Measurements from ENCODE around the gene MGAT4C. TPM values are rescaled to one million over a fixed set of nuclear protein-coding genes. Genes with fewer than 3 reads are reported as not detected.

MGAT4C gene
- total and polyA plus RNA-seq, 2 of the 8 experiments (the other 6 are each of a cell fraction or from before 2014, with no cell fraction given) = 1.6 to 2.5 TPM

GRCh38 chr12:86249276-86249675, 6.9 kb downstream of the MGAT4C start:
- whole genome bisulfite sequencing, 2 experiments (ENCODE audit: extremely low coverage in 1 of 2, insufficient coverage in 1 of 2, insufficient read length in 1 of 2, insufficient replicate concordance in 2 of 2, low coverage in 1 of 2, low lambda C conversion rate in 2 of 2, missing lambda C conversion rate in 1 of 2) = 96% methylated on average over 1 of the region's 1 CpG; no CpG with 5 or more reads in 1 of the 2 experiments
- no peaks in the 10 kb centered on the region; the same call in 1 of the 2 replicates for H3K23me2 ChIP-seq (ENCODE audit: low read depth, low read length)
- no peak for TF ChIP-seq SIN3A (conservative IDR thresholded peaks at IDR 0.05 in 1 of 2, IDR thresholded peaks at IDR 0.05 in 1 of 2; ENCODE audit: low read depth in 1 of 2, low read length in 2 of 2)
- TF ChIP-seq TCF12 (IDR thresholded peaks at IDR 0.05; ENCODE audit: low read depth, low read length) = no peak
- TF ChIP-seq FOSL1 (IDR thresholded peaks at IDR 0.05; ENCODE audit: insufficient read depth, low read depth, low read length) = no peak
- TF ChIP-seq GTF2F1 (IDR thresholded peaks at IDR 0.05; ENCODE audit: borderline replicate concordance, low read depth, low read length) = no peak
- TF ChIP-seq ATF3 (IDR thresholded peaks at IDR 0.05; ENCODE audit: insufficient read depth, low read depth, low read length) = no peak
- TF ChIP-seq SP1 (IDR thresholded peaks at IDR 0.05; ENCODE audit: low read depth, low read length) = no peak
- no peak for TF ChIP-seq CEBPB (IDR thresholded peaks at IDR 0.05; ENCODE audit: low read depth, low read length)
- TF ChIP-seq RFX5 (IDR thresholded peaks at IDR 0.05; ENCODE audit: borderline replicate concordance, low read depth, low read length) = no peak
- TF ChIP-seq HDAC6 (IDR thresholded peaks at IDR 0.05; ENCODE audit: low read depth, low read length) = no peak
- TF ChIP-seq SP4 (IDR thresholded peaks at IDR 0.05; ENCODE audit: low read length) = no peak
- no peak for TF ChIP-seq EGR1 (IDR thresholded peaks at IDR 0.05; ENCODE audit: borderline replicate concordance, low read depth, low read length)
- no peak for TF ChIP-seq CTCF (IDR thresholded peaks at IDR 0.05; ENCODE audit: control extremely low read depth in 1 of 3, insufficient read depth in 1 of 3, low read depth in 1 of 3, low read length in 3 of 3)

More at GRCh38 chr12:86249276-86249675, 6.9 kb downstream of the MGAT4C start:
- Histone ChIP-seq H3K18ac (ENCODE audit: extremely low read depth, low read length) (no peak overlapping the region), H4K91ac (replicated peaks; ENCODE audit: insufficient read length, low read length) (no peak overlapping the region), H2BK20ac (ENCODE audit: low read length) (no peak overlapping the region), H2BK12ac (ENCODE audit: low read depth, low read length) (no peak overlapping the region), H3K4me3 (ENCODE audit: extremely low read depth in 1 of 4, insufficient read depth in 2 of 4, low read depth in 3 of 4, low read length in 4 of 4) (no peak overlapping the region), H3K9me3 (ENCODE audit: insufficient read depth in 2 of 2, low read depth in 1 of 2, low read length in 1 of 2) (no peaks in the 10 kb centered on the region), H3K36me3 (ENCODE audit: control insufficient read depth in 2 of 4, insufficient read depth in 4 of 4, low read length in 3 of 4) (no peaks in the 10 kb centered on the region), H3K79me2 (ENCODE audit: control insufficient read depth in 1 of 2, insufficient read depth in 2 of 2, low read length in 2 of 2) (no peaks in the 10 kb centered on the region), H3K79me1 (ENCODE audit: low read depth, low read length) (no peaks in the 10 kb centered on the region), H3K56ac (replicated peaks; ENCODE audit: insufficient read length, low read depth, low read length) (no peak overlapping the region), H4K8ac (ENCODE audit: extremely low read depth, insufficient read depth, low read length) (no peak overlapping the region), H2BK120ac (replicated peaks; ENCODE audit: low read depth, low read length) (no peak overlapping the region), H2AFZ (ENCODE audit: low read length) (no peak overlapping the region), H2BK15ac (ENCODE audit: low read length) (no peak overlapping the region), H3K27ac (ENCODE audit: low read depth, low read length) (no peak overlapping the region), H3K23ac (ENCODE audit: insufficient read length) (no peak overlapping the region), H2AK5ac (ENCODE audit: low read depth, low read length) (no peak overlapping the region), H4K5ac (ENCODE audit: insufficient read length, low read depth, low read length) (no peak overlapping the region), H3K4me2 (ENCODE audit: insufficient read depth in 1 of 2, low read depth in 2 of 2, low read length in 2 of 2) (no peak overlapping the region), H2BK5ac (ENCODE audit: low read depth, low read length) (no peak overlapping the region), H3K9ac (replicated peaks in 1 of 4; ENCODE audit: extremely low read depth in 1 of 4, low read depth in 3 of 4, low read length in 3 of 4) (no peak overlapping the region), H3K4ac (replicated peaks; ENCODE audit: insufficient read length, low read depth, low read length) (no peak overlapping the region), H3K4me1 (replicated peaks in 1 of 4; ENCODE audit: control insufficient read depth in 3 of 4, insufficient read depth in 4 of 4, low read length in 3 of 4) (no peaks in the 10 kb centered on the region), H4K20me1 (replicated peaks in 1 of 2; ENCODE audit: control insufficient read depth in 1 of 2, insufficient read depth in 2 of 2, low read length in 2 of 2) (no peaks in the 10 kb centered on the region), H3K14ac (ENCODE audit: insufficient read length) (no peak overlapping the region), H3K27me3 (replicated peaks in 1 of 4; ENCODE audit: control insufficient read depth in 3 of 4, extremely low read depth in 1 of 4, insufficient read depth in 3 of 4, low read length in 3 of 4) (no peaks in the 10 kb centered on the region)
- ChIA-PET CTCF (ENCODE audit: partially characterized antibody) (no interaction called here), POLR2A (ENCODE audit: partially characterized antibody) (no interaction called here)
- FAIRE-seq (no peak), DNase-seq (ENCODE audit: low read depth in 1 of 2, low spot score in 2 of 2) (no peak)

Data from H1 (cell line).